Measurements from ENCODE around the gene GBX1.
A peak's percentile ranks its signal among the peaks of the same experiment; 100 is the strongest.

The GBX1 gene

GRCh38 chr7:151116603-151117440, 50.7 kb downstream of the GBX1 start:
- DNase-seq (ENCODE audit: low read depth) = no peak
- in situ Hi-C loops (cut with HindIII; ENCODE audit: low sequenced_read_pairs) = no loop called here
- no peak for TF ChIP-seq CTCF (IDR thresholded peaks at IDR 0.05; ENCODE audit: low read depth, low read length, missing control alignments)
- no peak overlapping the region for H3K4me3 ChIP-seq (ENCODE audit: low read depth, low read length)

GRCh38 chr7:151115836-151116418, 51.6 kb downstream of the GBX1 start:
- in situ Hi-C loops (cut with HindIII; ENCODE audit: low sequenced_read_pairs) = no loop called here
- TF ChIP-seq CTCF (IDR thresholded peaks at IDR 0.05; ENCODE audit: low read depth, low read length, missing control alignments) = no peak
- H3K4me3 ChIP-seq (ENCODE audit: low read depth, low read length) = peak overlapping the region; percentile 20
- no peak for DNase-seq (ENCODE audit: low read depth)

GRCh38 chr7:151115121-151115835, 52.2 kb downstream of the GBX1 start:
- DNase-seq (ENCODE audit: low read depth) = no peak
- H3K4me3 ChIP-seq (ENCODE audit: low read depth, low read length) = peak overlapping the region; percentile 20
- TF ChIP-seq CTCF (IDR thresholded peaks at IDR 0.05; ENCODE audit: low read depth, low read length, missing control alignments) = no peak
- in situ Hi-C loops (cut with HindIII; ENCODE audit: low sequenced_read_pairs) = no loop called here

- TF ChIP-seq CTCF (IDR thresholded peaks at IDR 0.05; ENCODE audit: low read depth, low read length, missing control alignments) = no peak
- in situ Hi-C loops (cut with HindIII; ENCODE audit: low sequenced_read_pairs) = no loop called here
- H3K4me3 ChIP-seq (ENCODE audit: low read depth, low read length) = peak overlapping the region; percentile 23
- DNase-seq (ENCODE audit: low read depth) = no peak
Observed at GRCh38 chr7:151114151-151115090, 53.1 kb downstream of the GBX1 start.

GRCh38 chr7:151113344-151114150, 53.9 kb downstream of the GBX1 start:
- peak overlapping the region; percentile 23 for H3K4me3 ChIP-seq (ENCODE audit: low read depth, low read length)
- peak; percentile 73 for DNase-seq (ENCODE audit: low read depth)
- in situ Hi-C loops (cut with HindIII; ENCODE audit: low sequenced_read_pairs) = no loop called here
- peak; percentile 11 for TF ChIP-seq CTCF (IDR thresholded peaks at IDR 0.05; ENCODE audit: low read depth, low read length, missing control alignments)

Measured in astrocyte of the cerebellum (primary cell).